Measurements from ENCODE around the gene FCN1.

- TF ChIP-seq CTCF (IDR thresholded peaks at IDR 0.05) (no peak), POLR2A (IDR thresholded peaks at IDR 0.05) (no peak)
These were observed 29.0 kb downstream of the FCN1 start for GRCh38 chr9:134888603-134889190.

All from testis (tissue), 2 donors.